PC-3 (cell line): ENCODE measurements around the gene HNRNPC.
"Not testable (repeated sequence)": the region's sequence is repeated elsewhere in the genome, so short reads cannot be mapped to it uniquely, and the experiment has no call there.

Source experiments
- EZH2 ChIP-seq: fragments of 300-600 bp; sonication (generic); IDR thresholded peaks from one replicate; pipeline ENCODE4 v1.6.1; 2017; ENCODE audit warnings: antibody characterized with exemption, mild to moderate bottlenecking, low read length; ENCODE audit not compliant: unreplicated experiment
- EZH2phosphoT487 ChIP-seq: fragments of 300-600 bp; sonication (generic); IDR thresholded peaks from 2 replicates; pipeline ENCODE4 v1.6.1; 2018; ENCODE audit warnings: mild to moderate bottlenecking, antibody characterized with exemption, low read length, borderline replicate concordance
- TF ChIP-seq, protein P1 (sequence below): fragments of 300-600 bp; sonication (generic); conservative IDR thresholded peaks from 2 replicates; pipeline ENCODE4 v1.5.1; 2017; ENCODE audit warnings: antibody characterized with exemption, low read depth, mild to moderate bottlenecking, low read length

GRCh38 chr14:21286516-21286915 is 17.3 kb upstream of the HNRNPC start:
- TF ChIP-seq, protein P1, sequence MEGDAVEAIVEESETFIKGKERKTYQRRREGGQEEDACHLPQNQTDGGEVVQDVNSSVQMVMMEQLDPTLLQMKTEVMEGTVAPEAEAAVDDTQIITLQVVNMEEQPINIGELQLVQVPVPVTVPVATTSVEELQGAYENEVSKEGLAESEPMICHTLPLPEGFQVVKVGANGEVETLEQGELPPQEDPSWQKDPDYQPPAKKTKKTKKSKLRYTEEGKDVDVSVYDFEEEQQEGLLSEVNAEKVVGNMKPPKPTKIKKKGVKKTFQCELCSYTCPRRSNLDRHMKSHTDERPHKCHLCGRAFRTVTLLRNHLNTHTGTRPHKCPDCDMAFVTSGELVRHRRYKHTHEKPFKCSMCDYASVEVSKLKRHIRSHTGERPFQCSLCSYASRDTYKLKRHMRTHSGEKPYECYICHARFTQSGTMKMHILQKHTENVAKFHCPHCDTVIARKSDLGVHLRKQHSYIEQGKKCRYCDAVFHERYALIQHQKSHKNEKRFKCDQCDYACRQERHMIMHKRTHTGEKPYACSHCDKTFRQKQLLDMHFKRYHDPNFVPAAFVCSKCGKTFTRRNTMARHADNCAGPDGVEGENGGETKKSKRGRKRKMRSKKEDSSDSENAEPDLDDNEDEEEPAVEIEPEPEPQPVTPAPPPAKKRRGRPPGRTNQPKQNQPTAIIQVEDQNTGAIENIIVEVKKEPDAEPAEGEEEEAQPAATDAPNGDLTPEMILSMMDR: not testable (repeated sequence)
- TF ChIP-seq EZH2, EZH2phosphoT487: not testable (repeated sequence)
